IPS-NIHi11 (cell line): ENCODE results near the gene RAB15.
"Not testable (repeated sequence)": the region's sequence is repeated elsewhere in the genome, so short reads cannot be mapped to it uniquely, and the experiment has no call there.

Source experiments
- DNase-seq: peaks from one replicate; pipeline ENCODE4 v3.0.0; 2012; ENCODE audit warnings: mixed read lengths, low spot score

RAB15 gene

DNA sequence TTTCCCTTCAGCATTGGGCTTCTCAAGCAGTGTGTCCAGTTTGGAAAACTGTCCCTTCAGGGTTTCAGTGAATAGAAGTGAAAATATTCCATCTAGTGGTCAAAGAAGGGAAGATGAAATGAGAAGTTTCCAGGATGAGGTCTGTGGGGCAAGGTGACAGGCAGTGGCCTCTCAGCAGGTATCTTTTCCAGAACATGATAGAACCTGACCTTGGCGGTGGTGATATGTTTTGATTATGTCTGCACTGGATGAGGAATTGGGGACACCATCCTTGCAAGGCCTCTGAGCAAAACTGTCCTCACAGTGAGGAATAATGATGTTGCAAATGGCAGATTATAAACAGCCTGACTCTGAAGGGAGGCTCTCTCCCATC lies 34.3 kb downstream of the RAB15 start:
- DNase-seq, result no peak

DNA sequence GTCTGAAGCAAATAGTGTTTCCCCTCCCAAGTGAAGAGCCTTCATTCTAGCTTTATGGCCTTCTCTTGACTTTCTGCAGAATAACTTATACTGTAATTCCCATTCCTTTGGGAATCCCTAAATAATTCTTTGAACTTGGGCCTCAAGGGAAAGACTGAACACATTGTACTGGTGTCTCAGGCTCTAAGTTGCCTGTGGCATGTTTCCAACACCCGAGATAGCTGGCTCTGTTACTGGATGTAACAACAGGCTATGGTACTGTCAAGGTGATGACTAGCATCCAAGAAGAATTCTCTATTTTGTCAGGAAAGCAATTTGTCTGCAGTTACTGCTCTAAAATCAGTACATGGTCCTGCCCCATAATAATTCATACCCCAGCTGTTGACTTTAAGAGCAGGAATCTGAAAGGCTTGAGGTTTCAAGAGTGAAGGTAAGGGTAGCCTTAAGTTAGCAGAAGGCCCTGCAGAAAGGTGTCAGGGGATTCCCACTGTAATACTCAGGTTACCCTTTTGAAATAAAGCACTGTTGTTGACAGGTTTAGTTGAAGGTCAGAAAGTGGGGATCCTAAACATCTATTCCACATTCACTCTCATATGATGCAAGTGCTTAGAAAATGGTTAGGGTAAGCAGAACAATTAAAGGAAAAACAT lies 34.8 kb downstream of the RAB15 start:
- no peak for DNase-seq

DNA sequence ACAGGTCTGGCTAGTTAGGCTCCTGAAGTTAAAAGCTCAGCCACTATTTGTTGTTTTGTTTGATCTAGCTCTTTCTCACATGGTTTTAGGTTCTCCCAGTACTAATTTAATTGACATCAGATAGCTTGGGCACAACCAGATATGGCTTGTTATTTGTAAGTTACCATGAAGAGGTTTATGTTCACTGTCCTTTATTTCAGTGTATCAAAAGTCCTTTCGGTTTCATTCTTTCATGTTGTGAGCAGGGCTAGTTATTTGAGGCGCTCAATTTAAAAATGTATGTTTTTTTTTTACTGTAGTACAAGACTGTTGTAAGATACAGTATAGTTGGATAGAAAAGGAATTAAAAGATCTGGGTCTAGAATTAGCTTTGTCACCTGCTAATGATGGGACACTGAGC lies 36.6 kb downstream of the RAB15 start:
- no peak for DNase-seq

DNA sequence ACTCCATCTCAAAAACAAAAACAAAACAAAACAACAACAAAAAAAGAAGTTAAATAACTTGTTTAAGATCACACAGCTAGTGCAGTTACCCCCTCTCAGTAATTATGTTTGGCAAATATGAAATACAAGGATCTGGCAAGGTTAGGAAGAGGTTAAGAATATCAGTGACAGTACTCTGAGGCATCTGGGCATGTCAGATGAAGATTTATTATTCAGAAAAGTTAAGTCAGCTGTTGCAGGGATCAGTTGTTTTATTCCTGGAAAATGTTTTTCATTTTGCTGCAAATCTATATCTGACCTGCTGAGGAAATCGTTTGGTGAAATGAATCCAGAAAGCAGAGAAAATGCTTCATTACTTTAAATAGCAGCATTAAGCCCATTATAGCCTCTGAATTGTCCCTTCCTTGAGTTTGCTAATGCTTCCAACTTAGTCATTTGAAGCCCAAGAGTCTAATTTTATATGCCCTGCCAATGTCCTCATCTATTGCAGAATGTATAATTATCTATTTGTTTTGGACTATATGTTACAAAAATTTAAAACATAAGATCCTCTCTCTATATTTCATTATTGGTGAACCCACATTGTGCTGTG lies 37.7 kb downstream of the RAB15 start:
- no peak for DNase-seq

DNA sequence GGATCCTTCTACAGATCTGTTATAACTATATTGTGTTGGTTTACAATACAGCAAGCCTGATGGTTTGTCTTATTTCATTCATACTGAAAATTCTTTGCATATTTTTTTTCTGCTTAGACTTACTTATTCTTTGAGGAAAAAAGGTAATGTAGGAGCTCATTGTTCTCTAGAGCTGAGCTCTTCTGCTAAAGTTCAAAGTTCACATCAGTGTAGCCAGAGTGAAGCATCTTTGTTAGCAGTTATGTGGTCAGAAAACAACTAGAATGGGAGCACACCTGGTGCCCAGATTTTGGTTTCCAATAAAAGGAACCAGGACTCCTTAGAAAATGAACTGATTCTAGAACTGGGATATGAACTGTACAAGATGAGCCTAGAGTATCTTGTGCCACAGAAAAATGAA lies 39.9 kb downstream of the RAB15 start:
- no peak for DNase-seq

DNA sequence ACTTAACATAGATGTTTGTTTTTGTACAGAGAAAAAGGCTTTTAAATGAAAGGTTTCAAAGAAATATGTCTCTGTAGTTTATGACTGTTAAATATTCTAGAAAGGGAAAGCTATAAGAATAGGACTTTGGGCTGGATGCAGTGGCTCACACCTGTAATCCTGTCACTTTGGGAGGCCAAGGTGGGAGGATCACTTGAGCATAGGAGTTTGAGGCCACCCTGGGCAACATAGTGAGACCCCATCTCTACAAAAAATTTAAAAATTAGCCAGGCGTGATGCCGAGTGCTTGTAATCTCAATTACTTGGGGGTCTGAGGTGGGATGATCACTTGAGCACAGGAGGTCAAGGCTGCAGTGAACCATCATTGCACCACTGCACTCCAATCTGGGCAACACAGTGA lies 41.0 kb downstream of the RAB15 start:
- no peak for DNase-seq

DNA sequence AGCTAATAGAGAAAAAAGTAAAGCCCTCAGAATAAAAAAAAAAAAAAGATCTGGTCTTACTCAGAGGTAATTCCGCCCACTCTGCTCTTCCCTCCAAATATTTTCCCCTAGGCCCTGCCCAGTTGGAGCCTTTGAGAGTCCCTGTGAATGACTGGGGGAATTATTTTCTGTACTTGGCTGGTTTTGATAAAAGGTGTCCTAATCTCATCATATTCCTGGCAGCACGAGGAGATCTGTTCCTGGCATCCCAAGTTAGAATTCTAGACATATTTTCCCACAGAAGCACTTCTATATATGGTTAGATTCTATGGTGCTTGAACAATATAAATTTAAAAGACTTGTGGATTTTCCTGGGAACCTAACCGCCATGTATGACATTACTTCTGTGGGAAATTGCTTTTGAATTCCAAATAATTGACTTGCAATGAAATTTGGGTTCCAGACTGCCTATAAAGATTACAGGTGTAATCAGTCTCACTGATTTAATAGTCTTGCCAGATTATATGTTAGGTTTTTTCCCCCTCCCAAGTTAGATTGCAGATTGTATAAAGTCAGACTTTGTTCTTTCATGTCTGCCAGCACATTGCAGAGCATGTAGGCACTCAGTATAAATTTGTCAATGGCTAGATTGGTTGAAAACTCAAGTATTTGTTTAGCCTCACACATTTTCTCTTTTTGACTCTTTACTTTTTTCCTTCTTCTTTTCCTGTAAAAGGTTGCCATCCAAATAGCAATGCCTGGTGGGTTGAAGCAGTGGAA lies 41.9 kb downstream of the RAB15 start:
- no peak for DNase-seq

DNA sequence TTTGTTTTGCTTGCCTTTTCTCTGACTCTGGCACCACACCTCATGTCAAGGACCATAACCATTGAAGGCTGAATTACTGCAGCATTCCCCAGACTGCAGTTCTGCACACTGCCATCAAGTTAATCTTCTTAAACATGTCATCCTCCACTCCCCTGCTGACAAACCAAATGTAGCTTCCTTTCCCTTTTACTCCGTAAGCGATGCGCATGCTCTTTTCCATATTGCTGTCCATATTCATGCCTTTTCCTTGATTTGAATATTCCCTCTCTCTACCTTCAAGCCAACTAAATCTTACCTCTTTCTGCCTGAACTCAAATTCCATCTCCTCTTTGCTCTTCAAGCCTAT lies 43.1 kb downstream of the RAB15 start:
- DNase-seq, result no peak

DNA sequence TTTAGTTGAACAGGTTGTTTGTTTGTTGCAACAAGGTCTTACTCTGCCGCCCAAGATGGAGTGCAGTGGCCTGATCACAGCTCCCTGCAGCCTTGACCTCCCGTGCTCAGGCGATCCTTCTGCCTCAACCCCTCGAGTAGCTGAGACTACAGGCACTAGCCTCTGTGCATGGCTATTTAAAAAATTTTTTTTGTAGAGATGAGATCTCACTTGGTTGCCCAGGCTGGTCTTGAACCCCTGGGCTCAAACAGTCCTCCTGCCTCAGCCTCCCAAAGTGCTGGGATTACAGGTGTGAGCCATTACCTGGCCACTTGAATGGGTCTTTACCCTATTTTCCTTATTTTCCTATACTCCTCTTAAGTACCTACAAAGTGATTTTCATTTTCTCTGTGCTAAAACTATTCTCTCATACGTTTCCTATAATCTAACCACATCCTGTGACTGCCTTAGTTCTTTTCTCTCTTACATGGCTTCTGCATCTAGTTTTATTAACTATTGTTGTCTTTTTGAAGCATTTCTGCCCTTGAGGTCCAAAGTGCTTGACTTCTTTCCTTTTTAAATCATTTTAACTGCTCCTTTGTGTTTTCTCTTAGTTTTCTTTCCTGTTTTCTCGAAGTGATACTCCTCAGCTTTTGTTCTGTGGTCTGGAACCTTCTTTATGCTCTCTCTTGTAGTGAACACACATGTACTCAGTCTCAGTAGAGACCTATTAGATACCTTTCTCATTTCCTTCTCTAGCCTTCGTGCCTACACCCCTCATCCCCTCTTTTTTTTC lies 43.7 kb downstream of the RAB15 start:
- DNase-seq, result no peak

DNA sequence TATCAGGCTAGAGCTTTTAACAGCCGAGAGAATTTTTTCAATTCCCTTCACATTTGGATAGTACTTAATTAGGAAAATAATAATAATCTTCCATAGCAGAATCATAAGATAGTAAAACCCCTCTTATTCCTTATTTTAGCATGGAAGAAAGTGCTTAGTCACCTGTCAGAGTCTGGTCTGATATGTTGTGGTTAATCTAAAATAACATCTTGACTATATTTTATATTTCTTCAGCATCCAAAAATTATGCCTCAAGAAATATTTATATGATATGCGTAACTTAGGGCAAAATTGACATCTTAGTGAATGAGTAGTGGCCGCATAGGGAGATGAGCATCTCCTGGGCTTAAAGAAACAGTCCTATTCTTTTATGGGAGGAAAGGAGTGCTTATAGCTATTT lies 45.1 kb downstream of the RAB15 start:
- no peak for DNase-seq

DNA sequence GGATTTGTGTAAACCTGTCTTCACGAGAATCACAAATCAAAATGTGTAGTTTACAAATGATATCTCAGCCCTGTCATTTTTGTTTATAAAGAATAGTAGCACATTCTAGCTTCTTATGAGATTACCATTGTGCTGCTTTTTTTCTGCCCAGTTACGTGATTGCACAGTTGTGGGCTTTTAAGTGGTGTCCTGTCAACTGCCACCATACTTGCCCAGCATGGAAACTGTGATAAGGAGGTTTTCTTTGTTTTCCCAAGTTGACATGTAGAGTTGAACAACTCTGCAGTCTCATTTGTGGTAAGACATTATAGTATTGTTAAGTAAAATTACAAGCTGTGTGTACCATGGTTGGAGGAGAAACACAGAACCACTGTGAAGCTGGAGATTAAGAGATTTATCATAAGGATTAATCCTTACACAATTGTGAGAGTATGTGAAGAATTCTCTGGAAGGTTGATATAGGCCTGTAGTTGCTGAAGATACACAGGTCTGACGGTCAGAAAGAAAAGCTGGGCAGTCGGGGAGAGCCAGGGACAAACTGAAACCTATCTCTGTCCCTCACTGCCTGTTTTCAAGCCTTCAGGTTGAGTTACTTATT lies 45.6 kb downstream of the RAB15 start:
- DNase-seq, result no peak

DNA sequence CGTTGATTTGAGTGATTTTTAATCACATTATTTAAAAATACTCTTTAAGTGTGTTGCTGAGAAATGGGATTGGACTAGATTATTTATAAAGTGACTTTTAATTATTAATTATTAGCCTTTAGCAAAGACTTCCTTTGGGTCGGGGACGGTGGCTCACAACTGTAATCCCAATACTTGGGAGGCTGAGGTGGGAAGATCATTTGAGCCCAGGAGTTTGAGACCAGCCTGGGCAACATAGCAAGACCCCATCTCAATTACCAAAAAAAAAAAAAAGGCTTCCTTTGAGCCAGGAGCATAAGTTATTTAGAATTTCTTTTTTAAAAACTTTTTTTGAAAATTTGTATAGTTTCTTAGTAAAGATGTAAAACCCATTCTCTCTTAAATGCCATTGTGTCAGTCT lies 49.1 kb downstream of the RAB15 start:
- no peak for DNase-seq

DNA sequence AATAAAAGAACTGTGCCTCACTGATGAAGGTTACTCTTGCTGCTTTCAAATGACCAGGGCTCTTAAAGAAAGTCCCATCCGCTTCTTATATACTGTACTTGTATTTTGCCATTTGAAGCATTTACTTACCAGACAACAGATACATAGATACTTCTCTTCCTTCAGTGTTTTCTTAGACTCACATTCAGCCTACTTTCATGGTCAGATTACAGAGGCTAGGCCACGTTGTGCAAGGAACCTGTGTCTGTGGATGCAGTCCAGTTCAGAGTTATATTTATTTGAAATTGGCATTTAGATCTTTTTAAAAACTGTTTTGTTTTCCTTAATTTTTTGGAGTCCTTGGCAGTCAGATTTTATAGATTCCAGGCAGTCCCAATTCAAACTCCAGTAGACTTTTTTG lies 51.7 kb downstream of the RAB15 start:
- no peak for DNase-seq

DNA sequence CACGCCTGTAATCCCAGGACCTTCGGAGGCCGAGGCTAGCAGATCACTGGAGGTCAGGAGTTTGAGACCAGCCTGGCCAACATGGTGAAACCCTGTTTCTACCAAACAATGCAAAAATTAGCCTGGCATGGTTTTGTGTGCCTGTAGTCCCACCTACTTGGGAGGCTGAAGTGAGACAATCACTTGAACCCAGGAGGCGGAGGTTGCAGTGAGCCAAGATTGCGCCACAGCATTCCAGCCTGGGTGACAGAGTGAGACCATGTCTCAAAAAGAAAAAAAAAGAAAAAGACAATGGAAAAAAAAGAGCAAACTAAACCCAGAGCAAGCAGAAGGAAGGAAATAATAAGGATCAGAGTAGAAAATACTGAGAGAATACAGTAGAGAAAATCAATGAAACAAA lies 52.5 kb downstream of the RAB15 start:
- no peak for DNase-seq

DNA sequence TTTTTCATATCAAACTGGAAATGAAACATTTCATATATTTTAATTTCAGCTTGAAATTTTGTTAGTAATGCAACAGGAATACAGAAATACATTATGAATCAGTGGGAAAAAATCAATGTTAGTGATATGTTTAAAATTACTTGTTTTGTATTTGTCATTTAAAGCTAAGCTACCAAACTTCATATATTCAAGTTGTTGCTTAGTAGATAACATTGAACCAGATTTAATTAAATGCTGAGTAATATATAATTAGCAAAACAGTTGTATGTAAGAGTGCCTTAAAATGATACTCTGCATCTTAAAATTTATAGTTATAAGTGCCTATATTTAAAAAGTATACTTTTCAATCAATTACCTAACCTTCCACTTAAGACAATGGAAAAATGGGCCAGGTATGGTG lies 52.9 kb downstream of the RAB15 start:
- DNase-seq, result no peak

DNA sequence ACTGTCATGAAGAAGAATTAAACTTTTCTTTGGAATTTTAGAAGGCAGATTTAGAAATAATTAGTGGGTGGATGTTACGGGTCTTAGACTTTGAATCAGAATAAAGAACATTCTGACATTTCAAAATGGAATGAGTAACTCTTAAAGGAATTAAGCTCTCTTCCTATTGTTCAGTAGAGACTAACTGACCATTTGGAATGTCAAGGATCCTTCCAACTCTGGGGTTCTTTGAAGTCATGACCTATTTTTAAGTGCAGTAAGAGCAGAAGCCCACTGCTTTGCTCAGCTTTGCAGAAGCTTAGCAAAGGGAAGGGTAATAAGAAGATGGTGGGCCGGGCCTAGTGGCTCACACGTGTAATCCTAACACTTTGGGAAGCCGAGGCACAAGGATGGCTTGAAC lies 53.9 kb downstream of the RAB15 start:
- DNase-seq, result no peak

DNA sequence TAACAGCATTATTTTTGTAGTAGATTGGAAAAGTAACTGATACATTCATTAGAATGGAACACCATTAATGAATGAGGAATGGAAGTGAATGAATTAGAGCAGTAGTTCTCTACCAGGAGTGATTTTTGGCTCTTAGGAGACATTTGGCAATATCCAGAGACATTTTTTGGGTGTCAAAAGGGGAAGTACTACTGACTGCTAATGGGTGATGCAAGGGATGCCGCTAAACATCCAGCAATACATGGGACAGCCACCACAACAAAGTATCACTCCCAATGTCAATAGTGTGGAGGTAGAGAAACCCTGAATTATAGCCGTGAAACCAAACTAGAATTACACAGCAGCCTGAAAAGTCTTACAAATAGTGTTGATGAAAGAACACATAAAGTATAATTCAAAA lies 56.3 kb downstream of the RAB15 start:
- no peak for DNase-seq

DNA sequence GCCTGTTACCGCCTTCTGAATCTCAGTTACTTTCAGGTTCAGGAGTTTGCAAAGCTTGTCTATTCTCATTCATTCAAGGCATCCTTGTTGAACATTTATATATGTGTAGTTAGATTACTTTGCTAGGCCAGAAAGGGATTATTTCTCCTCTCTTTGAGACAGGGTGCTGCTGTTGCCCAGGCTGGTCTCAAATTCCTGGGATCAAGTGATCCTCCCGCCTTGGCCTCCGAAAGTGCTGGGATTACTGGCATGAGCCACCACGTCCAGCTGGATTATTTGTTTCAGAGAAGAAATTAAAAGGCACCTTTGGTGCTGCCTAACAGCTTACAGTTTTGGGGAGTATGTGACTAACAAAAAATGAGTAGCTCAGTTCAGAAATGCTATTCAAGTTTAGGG lies 57.1 kb downstream of the RAB15 start:
- no peak for DNase-seq

DNA sequence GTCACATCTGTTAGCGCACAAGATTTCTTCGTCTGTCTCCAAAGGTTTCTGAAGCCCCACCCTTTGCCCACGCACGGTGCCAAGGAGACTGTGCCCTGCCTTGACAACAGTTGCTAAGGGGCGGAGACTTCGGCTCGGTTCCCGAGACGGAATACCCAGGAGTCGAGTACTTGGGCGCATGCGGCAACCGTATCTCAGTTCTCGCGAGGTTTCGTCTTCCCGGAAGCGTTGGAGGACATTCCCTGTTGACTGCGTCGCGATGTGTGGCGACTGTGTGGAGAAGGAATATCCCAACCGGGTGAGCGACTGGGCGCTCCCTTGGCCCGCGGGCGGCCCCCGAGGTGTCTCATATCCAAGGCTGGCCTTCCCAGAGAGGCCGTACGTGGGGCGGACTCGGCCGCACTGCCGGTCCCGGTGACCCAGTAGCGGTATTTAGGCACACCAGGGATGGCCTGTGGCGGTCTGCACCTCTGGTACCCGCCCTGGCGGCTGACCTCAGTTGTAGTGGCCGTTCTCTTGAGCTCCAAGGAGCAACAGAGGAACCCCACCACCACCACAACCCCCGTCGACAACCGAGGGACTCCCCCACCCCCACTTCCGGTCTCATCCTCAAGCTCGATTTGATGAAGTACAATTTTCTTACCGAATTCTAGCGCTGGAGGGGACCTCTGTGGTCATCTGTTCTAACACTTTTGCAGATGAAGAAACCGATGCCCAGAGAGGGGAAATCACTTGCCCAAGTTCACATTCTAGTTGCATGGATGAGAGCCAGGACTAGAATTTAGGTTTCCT lies 57.7 kb downstream of the RAB15 start, which contains the start of gene CHURC1:
CHURC1 (plus strand) TSS at position 219 of the 792 bp plus-strand sequence; CDS start at position 260, 41 bp downstream.
- peak; percentile 98 for DNase-seq

DNA sequence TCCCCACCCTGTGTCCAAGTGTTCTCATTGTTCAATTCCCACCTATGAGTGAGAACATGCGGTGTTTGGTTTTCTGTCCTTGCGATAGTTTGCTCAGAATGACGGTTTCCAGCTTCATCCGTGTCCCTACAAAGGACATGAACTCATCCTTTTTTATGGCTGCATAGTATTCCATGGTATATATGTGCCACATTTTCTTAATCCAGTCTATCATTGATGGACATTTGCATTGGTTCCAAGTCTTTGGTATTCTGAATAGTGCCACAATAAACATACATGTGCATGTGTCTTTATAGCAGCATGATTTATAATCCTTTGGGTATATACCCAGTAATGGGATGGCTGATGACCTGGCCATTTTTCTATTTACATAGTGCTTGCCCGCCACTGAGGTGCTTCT lies 58.7 kb downstream of the RAB15 start:
- not testable (repeated sequence) for DNase-seq

DNA sequence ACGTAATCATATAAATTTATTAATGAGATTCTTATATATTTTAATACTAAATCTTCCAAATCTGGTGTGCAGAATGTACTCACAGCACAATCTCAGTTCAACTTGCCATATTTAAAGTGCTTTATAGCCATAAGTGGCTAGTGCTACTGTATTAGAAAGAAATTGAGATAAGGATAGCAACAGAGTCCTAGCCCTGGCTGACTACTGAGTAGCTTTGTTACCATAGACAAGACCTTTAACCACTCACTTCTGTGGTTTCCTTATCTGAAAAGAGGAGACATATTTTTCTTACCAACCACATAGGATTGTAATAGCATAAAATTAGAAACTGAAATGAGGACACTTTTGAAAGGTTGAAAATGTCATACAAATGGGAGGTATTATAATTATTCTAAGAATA lies 59.9 kb downstream of the RAB15 start:
- DNase-seq, result no peak
